Thymus (tissue), 11 donors: ENCODE data around the gene TRIM47. TPM values are rescaled to one million over a fixed set of nuclear protein-coding genes. Genes with fewer than 3 reads are reported as not detected.

ENCODE experiments used
- DNase-seq, 9 donors: peaks; one replicate each; pipeline ENCODE4 v3.0.0-alpha.2; 2013; ENCODE audit warnings: low spot score in 9 of 9, low read depth in 6 of 9, missing footprints in 1 of 9
- H3K27ac ChIP-seq, 2 donors: one replicate each; pipeline ENCODE4 v1.5.1; 2013; ENCODE audit warnings: control low read depth in 1 of 2, low read depth in 1 of 2, low read length in 1 of 2, mild to moderate bottlenecking in 1 of 2, moderate library complexity in 1 of 2
- H3K27me3 ChIP-seq, 2 donors: one replicate each; pipeline ENCODE4 v1.5.1; 2013; ENCODE audit warnings: low read length in 1 of 2; ENCODE audit not compliant: control insufficient read depth in 2 of 2, insufficient read depth in 1 of 2
- H3K36me3 ChIP-seq, 2 donors: one replicate each; pipeline ENCODE4 v1.5.1; 2013; ENCODE audit warnings: low read length in 1 of 2, mild to moderate bottlenecking in 1 of 2, moderate library complexity in 1 of 2; ENCODE audit not compliant: control insufficient read depth in 2 of 2, insufficient read depth in 2 of 2
- H3K4me1 ChIP-seq, 2 donors: one replicate each; pipeline ENCODE4 v1.5.1; 2013; ENCODE audit warnings: low read length in 2 of 2; ENCODE audit not compliant: control insufficient read depth in 2 of 2, insufficient read depth in 2 of 2
- H3K4me3 ChIP-seq, 2 donors: one replicate each; pipeline ENCODE4 v1.5.1; 2013; ENCODE audit warnings: low read length in 2 of 2, control low read depth in 1 of 2, mild to moderate bottlenecking in 1 of 2
- H3K9me3 ChIP-seq, 2 donors: one replicate each; pipeline ENCODE4 v1.5.1; 2013; ENCODE audit warnings: low read length in 1 of 2, mild to moderate bottlenecking in 1 of 2; ENCODE audit not compliant: control insufficient read depth in 2 of 2, insufficient read depth in 1 of 2
- WGBS: extraction: QIAGEN DNeasy Blood & Tissue Kit; methylation state at CpG from one replicate; pipeline ENCODE4 v1.1.7; 2013; 5-methylcytosine and 5-hydroxymethylcytosine counted together
- polyA plus RNA-seq: library from polyadenylated mRNA; stranded (reverse); fragments of 200-250 nt; gene quantifications from one replicate; pipeline ENCODE4 v1.2.3, GENCODE V29; 2013
- total RNA-seq: library from RNA; stranded (reverse); fragments of 120-200 nt; gene quantifications from one replicate; pipeline ENCODE4 v1.2.4, GENCODE V29; 2013
- donor health status: healthy.

Gene TRIM47
- total and polyA plus RNA-seq, 2 donors = 12.6 to 22.8 TPM

GRCh38 chr17:75832652-75833400, 45.6 kb downstream of the TRIM47 start:
- Histone ChIP-seq H3K27ac (peak overlapping the region; percentile 90 to 92), H3K4me1 (peaks cover 10 to 45% of the 10 kb centered on the region in 2 donors), H3K27me3 (no peaks in the 10 kb centered on the region), H3K9me3 (peaks cover 0 to 4% of the 10 kb centered on the region in 2 donors), H3K4me3 (peak overlapping the region in 1 of 2 donors; percentile 11), H3K36me3 (peaks cover 65 to 73% of the 10 kb centered on the region in 2 donors)
- DNase-seq = peak in 5 of 9 donors; percentile 48 to 79 (median 61)
- 18% methylated on average over 20 of the region's 20 CpGs for WGBS

GRCh38 chr17:75832164-75832651, 46.2 kb downstream of the TRIM47 start:
- H3K9me3 ChIP-seq = peaks cover 0 to 4% of the 10 kb centered on the region in 2 donors
- peaks cover 12 to 51% of the 10 kb centered on the region in 2 donors for H3K4me1 ChIP-seq
- H3K36me3 ChIP-seq = peaks cover 67 to 76% of the 10 kb centered on the region in 2 donors
- H3K27ac ChIP-seq = peak overlapping the region; percentile 90 to 92
- no peaks in the 10 kb centered on the region for H3K27me3 ChIP-seq
- H3K4me3 ChIP-seq = peak overlapping the region in 1 of 2 donors; percentile 11
- peak in 2 of 9 donors; percentile 26 to 42 for DNase-seq
- WGBS = 88% methylated on average over 10 of the region's 10 CpGs

GRCh38 chr17:75831032-75831571, 47.3 kb downstream of the TRIM47 start:
- no peak for DNase-seq
- H3K4me1 ChIP-seq = peaks cover 13 to 60% of the 10 kb centered on the region in 2 donors
- H3K27ac ChIP-seq = no peak overlapping the region

GRCh38 chr17:75830164-75831031, 48.0 kb downstream of the TRIM47 start:
- Histone ChIP-seq H3K36me3 (peaks cover 64 to 77% of the 10 kb centered on the region in 2 donors), H3K27ac (no peak overlapping the region), H3K9me3 (peaks cover 0 to 4% of the 10 kb centered on the region in 2 donors), H3K27me3 (no peaks in the 10 kb centered on the region), H3K4me1 (peaks cover 13 to 60% of the 10 kb centered on the region in 2 donors), H3K4me3 (no peak overlapping the region)
- peak in 2 of 9 donors; percentile 27 to 37 for DNase-seq
- 96% methylated on average over 27 of the region's 27 CpGs for WGBS

More at GRCh38 chr17:75831032-75831571, 47.3 kb downstream of the TRIM47 start:
- no peak overlapping the region for H3K4me3 ChIP-seq
- no peaks in the 10 kb centered on the region for H3K27me3 ChIP-seq
- H3K9me3 ChIP-seq = peaks cover 0 to 4% of the 10 kb centered on the region in 2 donors
- H3K36me3 ChIP-seq = peaks cover 66 to 77% of the 10 kb centered on the region in 2 donors
- 99% methylated on average over 15 of the region's 15 CpGs for WGBS

GRCh38 chr17:75829747-75830146, 48.6 kb downstream of the TRIM47 start:
- peaks cover 13 to 57% of the 10 kb centered on the region in 2 donors for H3K4me1 ChIP-seq
- H3K27ac ChIP-seq = no peak overlapping the region
- WGBS = 96% methylated on average over 7 of the region's 7 CpGs
- DNase-seq = no peak
- no peaks in the 10 kb centered on the region for H3K27me3 ChIP-seq
- H3K9me3 ChIP-seq = peaks cover 0 to 4% of the 10 kb centered on the region in 2 donors
- H3K4me3 ChIP-seq = no peak overlapping the region
- H3K36me3 ChIP-seq = peaks cover 60 to 76% of the 10 kb centered on the region in 2 donors

- Histone ChIP-seq H3K27me3 (no peaks in the 10 kb centered on the region), H3K4me1 (peaks cover 13 to 47% of the 10 kb centered on the region in 2 donors), H3K36me3 (peaks cover 60 to 74% of the 10 kb centered on the region in 2 donors), H3K4me3 (no peak overlapping the region), H3K9me3 (peaks cover 0 to 4% of the 10 kb centered on the region in 2 donors), H3K27ac (peak overlapping the region in 1 of 2 donors; percentile 90)
- no peak for DNase-seq
- 96% methylated on average over 19 of the region's 19 CpGs for WGBS
These were observed 49.6 kb downstream of the TRIM47 start for GRCh38 chr17:75828741-75829140.

- peak overlapping the region; percentile 71 to 90 for H3K27ac ChIP-seq
- no peaks in the 10 kb centered on the region for H3K27me3 ChIP-seq
- peak in 3 of 9 donors; percentile 16 to 36 (median 32) for DNase-seq
- peak overlapping the region; percentile 42 to 50 for H3K4me3 ChIP-seq
- H3K4me1 ChIP-seq = peaks cover 10 to 40% of the 10 kb centered on the region in 2 donors
- H3K36me3 ChIP-seq = peaks cover 66 to 77% of the 10 kb centered on the region in 2 donors
- 55% methylated on average over 11 of the region's 11 CpGs for WGBS
- H3K9me3 ChIP-seq = peaks cover 0 to 4% of the 10 kb centered on the region in 2 donors
These were observed 50.3 kb downstream of the TRIM47 start for GRCh38 chr17:75828076-75828400.

- DNase-seq = peak in 7 of 9 donors; percentile 38 to 79 (median 55)
- peaks cover 72 to 82% of the 10 kb centered on the region in 2 donors for H3K36me3 ChIP-seq
- 58% methylated on average over 21 of the region's 21 CpGs for WGBS
- peaks cover 0 to 7% of the 10 kb centered on the region in 2 donors for H3K9me3 ChIP-seq
- peak overlapping the region; percentile 71 to 90 for H3K27ac ChIP-seq
- H3K27me3 ChIP-seq = no peaks in the 10 kb centered on the region
- H3K4me3 ChIP-seq = peak overlapping the region; percentile 42 to 50
- H3K4me1 ChIP-seq = peaks cover 6 to 40% of the 10 kb centered on the region in 2 donors
These were observed 50.9 kb downstream of the TRIM47 start for GRCh38 chr17:75827308-75828075.
